ENCODE results near the gene RHOH. TPM values are rescaled to one million over a fixed set of nuclear protein-coding genes. Genes with fewer than 3 reads are reported as not detected.

RHOH gene
- total RNA-seq, 2 experiments from 2014 or later, result 125 to 126 TPM

- CTCF ChIA-PET, result interaction anchor here (0.8 to 2.5 kb wide), 4 partner anchors 27 to 60 kb away, joined by 3 to 7 read pairs (median 4); no protein-coding TSS in a partner anchor
- H3K27me3 Mint-ChIP-seq, result no peaks in the 10 kb centered on the region
- POLR2A ChIA-PET, result interaction anchor here (0.8 to 2.2 kb wide), 6 partner anchors 27 to 59 kb away, joined by 3 to 6 read pairs (median 4); no protein-coding TSS in a partner anchor
- DNase-seq, result no peak
- no peaks in the 10 kb centered on the region for H3K36me3 Mint-ChIP-seq (ENCODE audit: low read depth)
- H3K4me3 Mint-ChIP-seq, result no peak overlapping the region
- no peak overlapping the region for H3K27ac Mint-ChIP-seq
- H3K9me3 Mint-ChIP-seq, result no peaks in the 10 kb centered on the region
- H3K4me1 Mint-ChIP-seq, result peaks cover 51% of the 10 kb centered on the region
These were observed 60.0 kb downstream of the RHOH start for GRCh38 chr4:40256817-40257216.

GRCh38 chr4:40258627-40259026, 61.8 kb downstream of the RHOH start:
- Mint-ChIP-seq H3K4me3 (no peak overlapping the region), H3K27me3 (no peaks in the 10 kb centered on the region), H3K4me1 (peaks cover 42% of the 10 kb centered on the region), H3K36me3 (ENCODE audit: low read depth) (no peaks in the 10 kb centered on the region), H3K27ac (no peak overlapping the region), H3K9me3 (peaks cover 4% of the 10 kb centered on the region)
- ChIA-PET POLR2A (no interaction called here), CTCF (interaction anchor here (0.6 to 1.5 kb wide), 2 partner anchors 25 to 67 kb away, joined by 3 to 4 read pairs; no protein-coding TSS in a partner anchor)
- no peak for DNase-seq

DNA sequence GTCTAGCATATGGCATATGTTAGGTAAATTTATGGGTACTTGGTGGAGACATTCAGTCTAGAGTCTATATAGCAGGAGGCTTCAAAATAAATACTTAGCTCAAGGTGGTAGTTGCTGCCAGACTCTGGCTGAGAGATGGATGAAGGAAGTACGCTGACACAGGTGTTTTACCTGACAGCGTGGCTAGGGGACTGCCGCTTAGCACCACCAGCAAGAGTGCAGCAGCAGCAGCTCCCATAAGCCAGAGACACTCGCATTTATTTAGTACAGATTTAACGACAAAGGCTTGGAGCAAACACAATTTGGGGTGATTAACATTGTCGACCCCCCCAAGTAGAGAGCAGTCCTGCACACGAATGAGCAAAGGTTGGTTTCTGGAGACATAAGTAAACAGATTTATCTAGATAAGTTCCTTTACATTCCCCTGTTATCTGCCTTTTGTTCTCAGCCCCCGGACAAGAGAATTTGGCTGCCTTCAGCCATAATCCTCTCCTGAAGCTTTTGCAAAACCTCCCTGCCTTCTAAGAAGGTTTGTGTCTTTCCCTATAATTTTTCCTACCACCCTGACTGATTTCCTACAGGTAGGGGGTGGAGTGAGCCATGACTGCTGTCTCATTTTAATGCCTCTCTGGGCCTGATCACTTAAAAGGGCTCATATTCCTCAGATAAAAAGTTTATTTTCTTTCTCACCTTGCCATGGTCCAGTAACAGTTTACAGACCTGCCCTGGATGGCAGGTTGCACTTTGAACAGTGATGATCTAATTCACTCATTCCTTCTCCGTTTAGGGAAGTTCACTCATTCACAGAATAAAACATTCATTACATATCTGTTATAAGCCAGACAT, 64.6 kb downstream of the RHOH start:
- Mint-ChIP-seq H3K27ac (no peak overlapping the region), H3K36me3 (ENCODE audit: low read depth) (no peaks in the 10 kb centered on the region), H3K4me3 (no peak overlapping the region), H3K9me3 (peaks cover 4% of the 10 kb centered on the region), H3K27me3 (no peaks in the 10 kb centered on the region), H3K4me1 (peaks cover 28% of the 10 kb centered on the region)
- ChIA-PET POLR2A (no interaction called here), CTCF (no interaction called here)
- no peak for DNase-seq

GRCh38 chr4:40262077-40262528, 65.3 kb downstream of the RHOH start:
- H3K27ac Mint-ChIP-seq, result no peak overlapping the region
- no peak overlapping the region for H3K4me3 Mint-ChIP-seq
- no peaks in the 10 kb centered on the region for H3K36me3 Mint-ChIP-seq (ENCODE audit: low read depth)
- H3K27me3 Mint-ChIP-seq, result no peaks in the 10 kb centered on the region
- peaks cover 4% of the 10 kb centered on the region for H3K9me3 Mint-ChIP-seq
- ChIA-PET CTCF (no interaction called here), POLR2A (no interaction called here)
- DNase-seq, result no peak
- H3K4me1 Mint-ChIP-seq, result peaks cover 21% of the 10 kb centered on the region

- Mint-ChIP-seq H3K4me1 (peaks cover 19% of the 10 kb centered on the region), H3K27ac (no peak overlapping the region), H3K27me3 (no peaks in the 10 kb centered on the region), H3K36me3 (ENCODE audit: low read depth) (no peaks in the 10 kb centered on the region), H3K9me3 (peaks cover 4% of the 10 kb centered on the region), H3K4me3 (no peak overlapping the region)
- ChIA-PET CTCF (no interaction called here), POLR2A (no interaction called here)
- DNase-seq, result no peak
These were observed 66.0 kb downstream of the RHOH start for GRCh38 chr4:40262861-40263260.

GRCh38 chr4:40264497-40264896, 67.7 kb downstream of the RHOH start:
- H3K27me3 Mint-ChIP-seq, result no peaks in the 10 kb centered on the region
- H3K4me3 Mint-ChIP-seq, result no peak overlapping the region
- H3K27ac Mint-ChIP-seq, result no peak overlapping the region
- ChIA-PET POLR2A (no interaction called here), CTCF (no interaction called here)
- peaks cover 4% of the 10 kb centered on the region for H3K9me3 Mint-ChIP-seq
- H3K4me1 Mint-ChIP-seq, result peaks cover 14% of the 10 kb centered on the region
- no peaks in the 10 kb centered on the region for H3K36me3 Mint-ChIP-seq (ENCODE audit: low read depth)
- no peak for DNase-seq

- no peak for DNase-seq
These were observed 68.4 kb downstream of the RHOH start for GRCh38 chr4:40264995-40265909.

GRCh38 chr4:40265910-40266274, 69.1 kb downstream of the RHOH start:
- H3K27ac Mint-ChIP-seq, result no peak overlapping the region
- DNase-seq, result no peak
- H3K4me1 Mint-ChIP-seq, result peaks cover 14% of the 10 kb centered on the region
- peaks cover 4% of the 10 kb centered on the region for H3K9me3 Mint-ChIP-seq
- ChIA-PET POLR2A (no interaction called here), CTCF (interaction anchor here (1.0 kb wide), 1 partner anchor 51 kb away, joined by 3 read pairs; no protein-coding TSS in a partner anchor)
- no peak overlapping the region for H3K4me3 Mint-ChIP-seq
- no peaks in the 10 kb centered on the region for H3K27me3 Mint-ChIP-seq
- H3K36me3 Mint-ChIP-seq (ENCODE audit: low read depth), result no peaks in the 10 kb centered on the region

More at GRCh38 chr4:40264995-40265909, 68.4 kb downstream of the RHOH start:
- H3K36me3 Mint-ChIP-seq (ENCODE audit: low read depth), result no peaks in the 10 kb centered on the region
- no peaks in the 10 kb centered on the region for H3K27me3 Mint-ChIP-seq
- no peak overlapping the region for H3K27ac Mint-ChIP-seq
- ChIA-PET POLR2A (no interaction called here), CTCF (interaction anchor here (1.0 kb wide), 1 partner anchor 52 kb away, joined by 3 read pairs; no protein-coding TSS in a partner anchor)
- no peak overlapping the region for H3K4me3 Mint-ChIP-seq
- peaks cover 4% of the 10 kb centered on the region for H3K9me3 Mint-ChIP-seq
- peaks cover 14% of the 10 kb centered on the region for H3K4me1 Mint-ChIP-seq

DNA sequence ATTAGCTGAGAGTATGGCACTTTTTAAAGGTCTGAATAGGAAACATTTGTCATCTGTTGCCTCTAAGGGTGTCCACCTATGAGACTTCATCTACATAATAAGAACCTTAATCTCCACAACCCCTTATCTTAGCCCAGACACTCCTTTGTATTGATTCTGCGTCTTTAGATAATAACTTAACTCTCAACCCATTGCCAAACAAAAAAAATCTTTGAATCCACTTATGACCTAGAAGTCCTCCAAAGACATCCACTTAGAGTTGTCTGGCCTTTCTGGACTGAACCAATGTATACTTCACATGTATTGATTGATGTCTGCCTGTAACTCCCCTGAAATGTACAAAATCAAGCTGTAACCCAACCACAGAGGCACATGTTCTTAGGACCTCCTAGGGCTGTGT, 72.3 kb downstream of the RHOH start:
- no peaks in the 10 kb centered on the region for H3K9me3 Mint-ChIP-seq
- H3K4me3 Mint-ChIP-seq, result no peak overlapping the region
- H3K36me3 Mint-ChIP-seq (ENCODE audit: low read depth), result no peaks in the 10 kb centered on the region
- peaks cover 14% of the 10 kb centered on the region for H3K4me1 Mint-ChIP-seq
- CTCF ChIA-PET, result interaction anchor here (0.6 kb wide), 1 partner anchor 40 kb away, joined by 3 read pairs; no protein-coding TSS in a partner anchor
- no peak for DNase-seq
- POLR2A ChIA-PET, result no interaction called here
- H3K27me3 Mint-ChIP-seq, result no peaks in the 10 kb centered on the region
- H3K27ac Mint-ChIP-seq, result no peak overlapping the region

DNA sequence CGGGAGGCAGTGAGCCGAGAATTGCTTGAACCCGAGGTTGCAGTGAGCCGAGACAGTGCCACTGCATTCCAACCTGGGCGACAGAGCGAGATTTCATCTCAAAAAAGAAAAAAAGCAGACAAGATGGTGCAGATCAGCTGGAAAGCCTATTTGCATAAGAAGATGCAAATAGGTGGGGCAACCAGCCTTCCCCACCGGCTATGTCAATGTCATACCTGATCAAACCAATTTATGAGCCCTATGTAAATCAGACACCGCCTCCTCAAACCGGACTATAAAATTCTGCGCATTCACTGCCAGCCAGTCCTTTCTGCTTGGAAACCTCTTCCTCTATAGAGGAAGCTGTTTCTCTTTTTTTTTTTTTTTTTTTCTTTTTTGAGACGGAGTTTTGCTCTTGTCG, 73.8 kb downstream of the RHOH start:
- no peaks in the 10 kb centered on the region for H3K9me3 Mint-ChIP-seq

GRCh38 chr4:40275065-40275730, 78.4 kb downstream of the RHOH start:
- CTCF ChIA-PET, result interaction anchor here (1.2 to 1.7 kb wide), 2 partner anchors 9 to 50 kb away, joined by 3 to 4 read pairs; no protein-coding TSS in a partner anchor
- POLR2A ChIA-PET, result interaction anchor here (0.6 to 1.7 kb wide), 3 partner anchors 9 to 533 kb away, joined by 3 to 4 read pairs (median 3); no protein-coding TSS in a partner anchor

More for the DNA sequence above, 73.8 kb downstream of the RHOH start:
- H3K27ac Mint-ChIP-seq, result no peak overlapping the region
- H3K27me3 Mint-ChIP-seq, result no peaks in the 10 kb centered on the region
- ChIA-PET CTCF (interaction anchor here (0.7 kb wide), 1 partner anchor 64 kb away, joined by 3 read pairs; no protein-coding TSS in a partner anchor), POLR2A (no interaction called here)
- H3K36me3 Mint-ChIP-seq (ENCODE audit: low read depth), result no peaks in the 10 kb centered on the region
- H3K4me3 Mint-ChIP-seq, result no peak overlapping the region
- H3K4me1 Mint-ChIP-seq, result peaks cover 3% of the 10 kb centered on the region
- DNase-seq, result no peak

DNA sequence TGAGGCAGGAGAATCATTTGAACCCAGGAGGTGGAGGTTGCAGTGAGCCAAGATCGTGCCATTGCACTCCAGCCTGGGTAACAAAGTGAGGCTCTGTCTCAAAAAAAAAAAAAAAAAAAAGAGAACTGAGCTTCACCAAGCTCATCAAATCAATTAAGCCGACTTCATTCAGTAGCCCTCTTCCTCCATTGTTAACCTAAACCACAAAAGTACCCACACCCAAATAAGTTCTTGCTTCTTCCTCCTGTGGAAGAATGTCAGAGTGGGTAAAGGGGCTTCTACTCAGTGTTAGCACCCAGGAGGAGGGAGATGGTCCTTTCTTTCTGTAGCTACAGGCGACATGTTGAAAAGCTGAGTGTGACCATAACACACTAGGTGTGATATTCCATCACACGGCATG, 79.7 kb downstream of the RHOH start:
- no peak for DNase-seq
- H3K27ac Mint-ChIP-seq, result no peak overlapping the region
- H3K27me3 Mint-ChIP-seq, result no peaks in the 10 kb centered on the region
- ChIA-PET CTCF (interaction anchor here (0.6 kb wide), 2 partner anchors 71 to 489 kb away, joined by 3 read pairs; no protein-coding TSS in a partner anchor), POLR2A (interaction anchor here (1.0 kb wide), 1 partner anchor 86 kb away, joined by 3 read pairs; no protein-coding TSS in a partner anchor)
- H3K4me1 Mint-ChIP-seq, result peaks cover 12% of the 10 kb centered on the region
- H3K36me3 Mint-ChIP-seq (ENCODE audit: low read depth), result no peaks in the 10 kb centered on the region
- H3K4me3 Mint-ChIP-seq, result no peak overlapping the region
- peaks cover 2% of the 10 kb centered on the region for H3K9me3 Mint-ChIP-seq

More at GRCh38 chr4:40275065-40275730, 78.4 kb downstream of the RHOH start:
- H3K9me3 Mint-ChIP-seq, result no peaks in the 10 kb centered on the region
- no peak overlapping the region for H3K27ac Mint-ChIP-seq
- peaks cover 6% of the 10 kb centered on the region for H3K4me1 Mint-ChIP-seq
- no peaks in the 10 kb centered on the region for H3K36me3 Mint-ChIP-seq (ENCODE audit: low read depth)
- no peaks in the 10 kb centered on the region for H3K27me3 Mint-ChIP-seq
- H3K4me3 Mint-ChIP-seq, result no peak overlapping the region
- no peak for DNase-seq

Data from activated CD4-positive, alpha-beta memory T cell treated with anti-CD3 and anti-CD28 coated beads, Interleukin-2, amount 10 ng/mL, durations not matched to agents 7 days and 5 days (primary cell).